Measurements from ENCODE around the gene DACH1.

DNA sequence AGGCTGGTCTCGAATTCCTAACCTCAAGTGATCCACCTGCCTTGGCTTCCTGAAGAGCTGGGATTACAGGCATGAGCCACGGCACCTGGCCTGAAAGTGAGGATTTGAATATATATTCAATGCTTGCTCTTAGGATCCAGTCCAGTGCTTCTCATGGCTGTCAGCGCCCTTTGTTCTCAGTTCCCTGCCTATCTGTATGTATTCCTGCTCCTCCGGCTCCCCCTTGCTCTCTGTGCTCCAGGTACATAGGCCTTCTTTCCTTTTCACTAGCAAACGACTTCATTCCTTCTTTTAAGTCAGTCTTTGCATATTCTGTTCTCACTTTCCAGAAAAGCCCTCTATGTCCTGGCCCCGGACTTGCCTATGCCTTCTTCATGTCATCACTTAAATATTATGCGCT lies 232.8 kb downstream of the DACH1 start:
- TF ChIP-seq POLR2A (IDR thresholded peaks at IDR 0.05): no peak
- TF ChIP-seq, protein P1, sequence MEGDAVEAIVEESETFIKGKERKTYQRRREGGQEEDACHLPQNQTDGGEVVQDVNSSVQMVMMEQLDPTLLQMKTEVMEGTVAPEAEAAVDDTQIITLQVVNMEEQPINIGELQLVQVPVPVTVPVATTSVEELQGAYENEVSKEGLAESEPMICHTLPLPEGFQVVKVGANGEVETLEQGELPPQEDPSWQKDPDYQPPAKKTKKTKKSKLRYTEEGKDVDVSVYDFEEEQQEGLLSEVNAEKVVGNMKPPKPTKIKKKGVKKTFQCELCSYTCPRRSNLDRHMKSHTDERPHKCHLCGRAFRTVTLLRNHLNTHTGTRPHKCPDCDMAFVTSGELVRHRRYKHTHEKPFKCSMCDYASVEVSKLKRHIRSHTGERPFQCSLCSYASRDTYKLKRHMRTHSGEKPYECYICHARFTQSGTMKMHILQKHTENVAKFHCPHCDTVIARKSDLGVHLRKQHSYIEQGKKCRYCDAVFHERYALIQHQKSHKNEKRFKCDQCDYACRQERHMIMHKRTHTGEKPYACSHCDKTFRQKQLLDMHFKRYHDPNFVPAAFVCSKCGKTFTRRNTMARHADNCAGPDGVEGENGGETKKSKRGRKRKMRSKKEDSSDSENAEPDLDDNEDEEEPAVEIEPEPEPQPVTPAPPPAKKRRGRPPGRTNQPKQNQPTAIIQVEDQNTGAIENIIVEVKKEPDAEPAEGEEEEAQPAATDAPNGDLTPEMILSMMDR (IDR thresholded peaks at IDR 0.05): no peak
